ENCODE results near the gene CHKB. TPM values are rescaled to one million over a fixed set of nuclear protein-coding genes. Genes with fewer than 3 reads are reported as not detected.

Gene CHKB
- total and polyA plus RNA-seq, 10 of the 15 experiments (the other 5 are each of a cell fraction or from before 2014, with no cell fraction given) = 10.0 to 93.9 (median 57.0) TPM

DNA sequence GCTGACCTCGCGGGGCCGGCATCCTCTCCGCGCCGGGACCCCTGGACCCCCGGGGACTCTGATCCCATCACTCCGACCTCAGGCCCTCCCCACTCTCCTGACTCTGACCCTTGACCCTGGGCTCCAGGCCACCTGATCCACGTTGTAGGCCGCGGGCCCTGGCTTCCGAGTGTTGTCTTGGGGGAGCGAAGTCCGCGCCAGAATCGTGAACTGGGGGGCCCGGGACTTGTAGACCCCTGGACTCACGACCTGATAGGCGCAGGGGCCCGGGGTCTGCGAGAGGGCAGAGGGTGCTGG lies 52.1 kb downstream of the CHKB start (continued):
- TF ChIP-seq HDAC6 (IDR thresholded peaks at IDR 0.05; ENCODE audit: unreplicated experiment) = no peak
- no peak for TF ChIP-seq ZNF274 (IDR thresholded peaks at IDR 0.05; ENCODE audit: insufficient read depth, insufficient read length)
- TF ChIP-seq ZBED1 (IDR thresholded peaks at IDR 0.05; ENCODE audit: borderline replicate concordance) = no peak
- TF ChIP-seq, protein P1, sequence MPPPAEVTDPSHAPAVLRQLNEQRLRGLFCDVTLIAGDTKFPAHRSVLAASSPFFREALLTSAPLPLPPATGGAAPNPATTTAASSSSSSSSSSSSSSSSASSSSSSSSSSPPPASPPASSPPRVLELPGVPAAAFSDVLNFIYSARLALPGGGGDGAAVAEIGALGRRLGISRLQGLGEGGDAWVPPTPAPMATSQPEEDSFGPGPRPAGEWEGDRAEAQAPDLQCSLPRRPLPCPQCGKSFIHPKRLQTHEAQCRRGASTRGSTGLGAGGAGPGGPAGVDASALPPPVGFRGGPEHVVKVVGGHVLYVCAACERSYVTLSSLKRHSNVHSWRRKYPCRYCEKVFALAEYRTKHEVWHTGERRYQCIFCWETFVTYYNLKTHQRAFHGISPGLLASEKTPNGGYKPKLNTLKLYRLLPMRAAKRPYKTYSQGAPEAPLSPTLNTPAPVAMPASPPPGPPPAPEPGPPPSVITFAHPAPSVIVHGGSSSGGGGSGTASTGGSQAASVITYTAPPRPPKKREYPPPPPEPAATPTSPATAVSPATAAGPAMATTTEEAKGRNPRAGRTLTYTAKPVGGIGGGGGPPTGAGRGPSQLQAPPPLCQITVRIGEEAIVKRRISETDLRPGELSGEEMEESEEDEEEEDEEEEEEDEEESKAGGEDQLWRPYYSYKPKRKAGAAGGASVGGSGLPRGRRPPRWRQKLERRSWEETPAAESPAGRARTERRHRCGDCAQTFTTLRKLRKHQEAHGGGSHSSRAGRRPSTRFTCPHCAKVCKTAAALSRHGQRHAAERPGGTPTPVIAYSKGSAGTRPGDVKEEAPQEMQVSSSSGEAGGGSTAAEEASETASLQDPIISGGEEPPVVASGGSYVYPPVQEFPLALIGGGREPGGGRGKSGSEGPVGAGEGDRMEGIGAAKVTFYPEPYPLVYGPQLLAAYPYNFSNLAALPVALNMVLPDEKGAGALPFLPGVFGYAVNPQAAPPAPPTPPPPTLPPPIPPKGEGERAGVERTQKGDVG (CRISPR knock-in tag; IDR thresholded peaks at IDR 0.05) = 0 out of 2 replicates have a peak, but pooled peaks have one; percentile 42
- TF ChIP-seq CBX3 (IDR thresholded peaks at IDR 0.05; ENCODE audit: borderline replicate concordance, low read depth) = no peak
- no peak for TF ChIP-seq SREBF1 (IDR thresholded peaks at IDR 0.05; ENCODE audit: low read length)
- TF ChIP-seq, protein P2, sequence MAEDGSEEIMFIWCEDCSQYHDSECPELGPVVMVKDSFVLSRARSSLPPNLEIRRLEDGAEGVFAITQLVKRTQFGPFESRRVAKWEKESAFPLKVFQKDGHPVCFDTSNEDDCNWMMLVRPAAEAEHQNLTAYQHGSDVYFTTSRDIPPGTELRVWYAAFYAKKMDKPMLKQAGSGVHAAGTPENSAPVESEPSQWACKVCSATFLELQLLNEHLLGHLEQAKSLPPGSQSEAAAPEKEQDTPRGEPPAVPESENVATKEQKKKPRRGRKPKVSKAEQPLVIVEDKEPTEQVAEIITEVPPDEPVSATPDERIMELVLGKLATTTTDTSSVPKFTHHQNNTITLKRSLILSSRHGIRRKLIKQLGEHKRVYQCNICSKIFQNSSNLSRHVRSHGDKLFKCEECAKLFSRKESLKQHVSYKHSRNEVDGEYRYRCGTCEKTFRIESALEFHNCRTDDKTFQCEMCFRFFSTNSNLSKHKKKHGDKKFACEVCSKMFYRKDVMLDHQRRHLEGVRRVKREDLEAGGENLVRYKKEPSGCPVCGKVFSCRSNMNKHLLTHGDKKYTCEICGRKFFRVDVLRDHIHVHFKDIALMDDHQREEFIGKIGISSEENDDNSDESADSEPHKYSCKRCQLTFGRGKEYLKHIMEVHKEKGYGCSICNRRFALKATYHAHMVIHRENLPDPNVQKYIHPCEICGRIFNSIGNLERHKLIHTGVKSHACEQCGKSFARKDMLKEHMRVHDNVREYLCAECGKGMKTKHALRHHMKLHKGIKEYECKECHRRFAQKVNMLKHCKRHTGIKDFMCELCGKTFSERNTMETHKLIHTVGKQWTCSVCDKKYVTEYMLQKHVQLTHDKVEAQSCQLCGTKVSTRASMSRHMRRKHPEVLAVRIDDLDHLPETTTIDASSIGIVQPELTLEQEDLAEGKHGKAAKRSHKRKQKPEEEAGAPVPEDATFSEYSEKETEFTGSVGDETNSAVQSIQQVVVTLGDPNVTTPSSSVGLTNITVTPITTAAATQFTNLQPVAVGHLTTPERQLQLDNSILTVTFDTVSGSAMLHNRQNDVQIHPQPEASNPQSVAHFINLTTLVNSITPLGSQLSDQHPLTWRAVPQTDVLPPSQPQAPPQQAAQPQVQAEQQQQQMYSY (CRISPR knock-in tag; IDR thresholded peaks at IDR 0.05) = peak; percentile 65; the same call in 1 of the 2 replicates
- TF ChIP-seq, protein P3, sequence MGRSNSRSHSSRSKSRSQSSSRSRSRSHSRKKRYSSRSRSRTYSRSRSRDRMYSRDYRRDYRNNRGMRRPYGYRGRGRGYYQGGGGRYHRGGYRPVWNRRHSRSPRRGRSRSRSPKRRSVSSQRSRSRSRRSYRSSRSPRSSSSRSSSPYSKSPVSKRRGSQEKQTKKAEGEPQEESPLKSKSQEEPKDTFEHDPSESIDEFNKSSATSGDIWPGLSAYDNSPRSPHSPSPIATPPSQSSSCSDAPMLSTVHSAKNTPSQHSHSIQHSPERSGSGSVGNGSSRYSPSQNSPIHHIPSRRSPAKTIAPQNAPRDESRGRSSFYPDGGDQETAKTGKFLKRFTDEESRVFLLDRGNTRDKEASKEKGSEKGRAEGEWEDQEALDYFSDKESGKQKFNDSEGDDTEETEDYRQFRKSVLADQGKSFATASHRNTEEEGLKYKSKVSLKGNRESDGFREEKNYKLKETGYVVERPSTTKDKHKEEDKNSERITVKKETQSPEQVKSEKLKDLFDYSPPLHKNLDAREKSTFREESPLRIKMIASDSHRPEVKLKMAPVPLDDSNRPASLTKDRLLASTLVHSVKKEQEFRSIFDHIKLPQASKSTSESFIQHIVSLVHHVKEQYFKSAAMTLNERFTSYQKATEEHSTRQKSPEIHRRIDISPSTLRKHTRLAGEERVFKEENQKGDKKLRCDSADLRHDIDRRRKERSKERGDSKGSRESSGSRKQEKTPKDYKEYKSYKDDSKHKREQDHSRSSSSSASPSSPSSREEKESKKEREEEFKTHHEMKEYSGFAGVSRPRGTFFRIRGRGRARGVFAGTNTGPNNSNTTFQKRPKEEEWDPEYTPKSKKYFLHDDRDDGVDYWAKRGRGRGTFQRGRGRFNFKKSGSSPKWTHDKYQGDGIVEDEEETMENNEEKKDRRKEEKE (IDR thresholded peaks at IDR 0.05) = no peak
- no peak for TF ChIP-seq TAF1 (IDR thresholded peaks at IDR 0.05; ENCODE audit: borderline replicate concordance, low read depth, low read length)
- no peak for TF ChIP-seq IKZF2 (IDR thresholded peaks at IDR 0.05)
- no peak for TF ChIP-seq POLR2AphosphoS5 (IDR thresholded peaks at IDR 0.05; ENCODE audit: low read length)
- 0 out of 2 replicates have a peak, but pooled peaks have one; percentile 23 for TF ChIP-seq BRCA1 (IDR thresholded peaks at IDR 0.05; ENCODE audit: low read depth, low read length)
- no peak for TF ChIP-seq RBBP5 (conservative IDR thresholded peaks at IDR 0.05)
- TF ChIP-seq RB1 (IDR thresholded peaks at IDR 0.05; ENCODE audit: borderline replicate concordance) = no peak
- peak; percentile 73 for TF ChIP-seq NR2C1 (IDR thresholded peaks at IDR 0.05)
- no peak for TF ChIP-seq CEBPB (IDR thresholded peaks at IDR 0.05; ENCODE audit: borderline replicate concordance in 1 of 2, low read depth in 2 of 2, low read length in 2 of 2)
- TF ChIP-seq WRNIP1 (IDR thresholded peaks at IDR 0.05; ENCODE audit: borderline replicate concordance, low read depth, low read length) = no peak
- no peak for TF ChIP-seq SUZ12 (IDR thresholded peaks at IDR 0.05; ENCODE audit: unreplicated experiment)
- TF ChIP-seq NR2F1 (conservative IDR thresholded peaks at IDR 0.05) = peak; percentile 79
- no peak for TF ChIP-seq MXI1 (IDR thresholded peaks at IDR 0.05; ENCODE audit: low read depth, low read length)
- no peak for TF ChIP-seq CBFB (IDR thresholded peaks at IDR 0.05; ENCODE audit: low read depth)
- TF ChIP-seq, protein P4, sequence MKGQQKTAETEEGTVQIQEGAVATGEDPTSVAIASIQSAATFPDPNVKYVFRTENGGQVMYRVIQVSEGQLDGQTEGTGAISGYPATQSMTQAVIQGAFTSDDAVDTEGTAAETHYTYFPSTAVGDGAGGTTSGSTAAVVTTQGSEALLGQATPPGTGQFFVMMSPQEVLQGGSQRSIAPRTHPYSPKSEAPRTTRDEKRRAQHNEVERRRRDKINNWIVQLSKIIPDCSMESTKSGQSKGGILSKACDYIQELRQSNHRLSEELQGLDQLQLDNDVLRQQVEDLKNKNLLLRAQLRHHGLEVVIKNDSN (IDR thresholded peaks at IDR 0.05; ENCODE audit: borderline replicate concordance, extremely low read length, insufficient read depth, low read depth, low read length) = no peak
- TF ChIP-seq ZNF24 (IDR thresholded peaks at IDR 0.05) = no peak

Data from GM12878 (cell line).